ENCODE measurements around the gene HPSE2. TPM values are rescaled to one million over a fixed set of nuclear protein-coding genes. Genes with fewer than 3 reads are reported as not detected.

Gene HPSE2
- total RNA-seq, 1 experiment from 2014 or later = not detected

DNA sequence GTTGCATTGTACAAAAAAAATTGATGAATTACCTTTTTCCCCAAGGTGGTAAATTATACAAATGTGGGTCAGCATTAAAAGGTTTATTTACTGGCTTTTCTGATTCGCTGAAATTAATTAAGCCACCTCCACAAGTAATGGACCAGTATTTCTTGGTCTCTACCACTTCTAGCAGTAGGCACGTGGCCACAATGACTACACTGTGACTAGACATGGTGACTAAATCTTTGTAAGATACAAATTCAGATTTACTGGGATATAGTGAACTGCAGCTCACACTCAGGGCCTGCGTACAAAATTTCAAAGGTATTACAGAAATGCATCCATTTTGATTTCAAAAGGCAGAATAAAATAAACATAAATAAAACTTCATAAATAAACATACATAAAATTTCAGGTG lies 10.9 kb downstream of the HPSE2 start:
- intact Hi-C loops (cut with micrococcal nuclease; ENCODE audit: unreplicated experiment) = no loop called here
- DNase-seq (ENCODE audit: low read depth, low spot score) (no peak), ATAC-seq (no peak)
- Histone ChIP-seq H3K9me3 (ENCODE audit: control insufficient read depth, insufficient read depth, low read depth, low read length) (no peaks in the 10 kb centered on the region), H3K4me3 (ENCODE audit: low read depth in 2 of 2, low read length in 2 of 2) (no peak overlapping the region), H3K4me1 (ENCODE audit: control insufficient read depth, insufficient read depth, low read length) (no peaks in the 10 kb centered on the region), H3K27me3 (ENCODE audit: control insufficient read depth, insufficient read depth, low read length) (peaks cover 19% of the 10 kb centered on the region), H3K36me3 (ENCODE audit: control insufficient read depth, insufficient read depth, low read length) (no peaks in the 10 kb centered on the region), H3K27ac (ENCODE audit: low read length) (no peak overlapping the region)
- CTCF ChIA-PET = no interaction called here
- TF ChIP-seq SIN3A (IDR thresholded peaks at IDR 0.05; ENCODE audit: borderline replicate concordance, insufficient read depth, low read depth, low read length) = no peak
- TF ChIP-seq TCF7L2 (IDR thresholded peaks at IDR 0.05; ENCODE audit: low read depth, low read length) = no peak
- TF ChIP-seq REST (IDR thresholded peaks at IDR 0.05; ENCODE audit: insufficient read depth in 1 of 2, low read depth in 2 of 2, low read length in 1 of 2) = no peak
- TF ChIP-seq CTCF (IDR thresholded peaks at IDR 0.05) = no peak
- TF ChIP-seq POLR2AphosphoS5 (IDR thresholded peaks at IDR 0.05; ENCODE audit: low read depth, low read length) = no peak
- in situ Hi-C loops (cut with HindIII; ENCODE audit: low pct_unique_long_range_greater_than_20kb, low sequenced_read_pairs) = no loop called here
- no TSS peak for BruUV-seq (replicated peaks)
- POLR2A ChIA-PET = no interaction called here

DNA sequence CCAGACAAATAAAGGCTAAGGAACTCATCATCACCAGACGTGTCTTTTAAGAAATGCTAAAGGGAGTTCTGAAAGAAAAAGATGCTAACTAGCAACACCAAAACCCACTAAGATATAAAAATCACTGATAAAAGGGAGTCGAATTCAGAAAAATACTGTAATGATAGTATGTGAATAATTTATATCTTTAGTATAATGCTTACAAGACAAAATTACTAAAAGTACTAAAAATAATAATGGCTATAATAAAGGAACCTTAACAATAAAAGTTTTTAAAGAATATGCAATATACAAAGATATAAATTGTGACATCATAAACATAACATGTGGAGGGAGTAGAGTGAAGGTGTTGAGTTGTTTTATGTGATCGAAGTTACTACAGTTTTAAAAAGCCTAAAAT lies 28.3 kb downstream of the HPSE2 start:
- intact Hi-C loops (cut with micrococcal nuclease; ENCODE audit: unreplicated experiment) = no loop called here
- CTCF ChIA-PET = no interaction called here
- in situ Hi-C loops (cut with HindIII; ENCODE audit: low pct_unique_long_range_greater_than_20kb, low sequenced_read_pairs) = no loop called here

More for the DNA sequence above, 28.3 kb downstream of the HPSE2 start:
- TF ChIP-seq POLR2AphosphoS5 (IDR thresholded peaks at IDR 0.05; ENCODE audit: low read depth, low read length) (no peak), CTCF (IDR thresholded peaks at IDR 0.05) (no peak), SIN3A (IDR thresholded peaks at IDR 0.05; ENCODE audit: borderline replicate concordance, insufficient read depth, low read depth, low read length) (no peak), TCF7L2 (IDR thresholded peaks at IDR 0.05; ENCODE audit: low read depth, low read length) (no peak), REST (IDR thresholded peaks at IDR 0.05; ENCODE audit: insufficient read depth in 1 of 2, low read depth in 2 of 2, low read length in 1 of 2) (no peak)
- ATAC-seq (no peak), DNase-seq (ENCODE audit: low read depth, low spot score) (no peak)
- no TSS peak for BruUV-seq (replicated peaks)
- Histone ChIP-seq H3K27ac (ENCODE audit: low read length) (no peak overlapping the region), H3K4me3 (ENCODE audit: low read depth in 2 of 2, low read length in 2 of 2) (no peak overlapping the region), H3K27me3 (ENCODE audit: control insufficient read depth, insufficient read depth, low read length) (no peaks in the 10 kb centered on the region), H3K36me3 (ENCODE audit: control insufficient read depth, insufficient read depth, low read length) (no peaks in the 10 kb centered on the region), H3K4me1 (ENCODE audit: control insufficient read depth, insufficient read depth, low read length) (no peaks in the 10 kb centered on the region), H3K9me3 (ENCODE audit: control insufficient read depth, insufficient read depth, low read depth, low read length) (no peaks in the 10 kb centered on the region)
- POLR2A ChIA-PET = no interaction called here
